Activated naive CD4-positive, alpha-beta T cell treated with anti-CD3 and anti-CD28 coated beads, Interleukin-2, amount 50 U/mL, for 72 hours (primary cell): ENCODE results near the gene XXYLT1. TPM values are rescaled to one million over a fixed set of nuclear protein-coding genes. Genes with fewer than 3 reads are reported as not detected.
"Not testable (repeated sequence)": the region's sequence is repeated elsewhere in the genome, so short reads cannot be mapped to it uniquely, and the experiment has no call there.

ENCODE experiments used
- ATAC-seq, 2 donors: fragments of 150-1000 bp; cut with Tn5 transposase; 2 replicates each; pipeline ENCODE4 v1.10.0; 2021; ENCODE audit warnings: mild to moderate bottlenecking in 2 of 2, moderate library complexity in 2 of 2
- DNase-seq, 2 donors: peaks; one replicate each; pipeline ENCODE4 v3.0.0; 2021 to 2022; ENCODE audit warnings: low spot score in 2 of 2
- H3K27ac Mint-ChIP-seq, 2 donors: one replicate each; pipeline ENCODE4 v1.8.0; 2022; ENCODE audit warnings: mild to moderate bottlenecking in 2 of 2, mixed read lengths in 2 of 2
- H3K36me3 Mint-ChIP-seq, 2 donors: one replicate each; pipeline ENCODE4 v1.8.0; 2022; ENCODE audit warnings: mixed read lengths in 2 of 2
- H3K9me3 Mint-ChIP-seq, 2 donors: one replicate each; pipeline ENCODE4 v1.8.0; 2022; ENCODE audit warnings: mixed read lengths in 2 of 2
- total RNA-seq, 2 donors: library from RNA; stranded (reverse); gene quantifications; one replicate each; pipeline ENCODE4 v1.2.3, GENCODE V29; 2022

The XXYLT1 gene
- total RNA-seq, 2 donors from 2014 or later = 3.4 to 6.1 TPM

DNA sequence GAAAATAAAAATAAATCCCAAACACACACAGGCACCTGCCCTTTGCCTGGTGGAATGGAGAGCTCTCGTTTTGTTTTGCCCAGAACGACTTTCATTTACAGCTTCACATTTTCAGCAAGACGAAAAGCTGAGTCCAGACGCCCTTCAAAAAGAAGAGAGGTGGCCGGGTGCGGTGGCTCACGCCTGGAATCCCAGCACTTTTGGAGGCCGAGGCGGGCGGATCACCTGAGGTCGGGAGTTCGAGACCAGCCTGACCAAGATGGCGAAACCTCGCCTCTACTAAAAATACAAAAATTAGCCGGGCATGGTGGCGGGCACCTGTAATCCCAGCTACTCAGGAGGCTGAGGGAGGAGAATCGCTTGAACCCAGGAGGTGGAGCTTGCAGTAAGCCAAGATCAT lies 163.9 kb downstream of the XXYLT1 start:
- ATAC-seq, H3K36me3 Mint-ChIP-seq, H3K27ac Mint-ChIP-seq, DNase-seq, H3K9me3 Mint-ChIP-seq: not testable (repeated sequence)

DNA sequence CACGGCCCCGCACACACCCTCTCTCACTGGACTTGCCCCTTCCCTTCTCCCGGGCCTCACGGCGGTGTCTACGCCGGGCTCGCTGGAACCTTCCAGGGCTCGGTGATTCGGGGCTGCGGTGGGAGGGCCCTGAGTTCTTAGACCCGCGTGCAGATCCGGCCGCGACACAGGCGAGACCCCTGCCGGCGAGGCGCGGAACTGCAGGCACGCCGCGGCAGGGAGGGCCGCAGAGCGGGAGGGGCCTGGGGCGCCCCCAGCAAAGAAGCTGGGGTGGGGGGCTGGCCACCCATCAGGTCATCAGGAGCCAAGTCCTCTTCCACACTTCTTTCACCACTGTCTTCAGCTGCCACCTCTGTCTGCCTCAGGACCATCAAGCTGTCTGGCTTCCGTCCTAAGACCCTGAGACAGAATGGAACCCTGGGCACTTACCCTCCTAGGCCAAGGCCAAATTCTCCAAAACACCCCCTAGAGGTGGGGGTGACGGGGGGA lies 164.5 kb downstream of the XXYLT1 start:
- ATAC-seq (peak; percentile 79 to 95), DNase-seq (peak; percentile 67 to 87)
- Mint-ChIP-seq H3K9me3 (no peaks in the 10 kb centered on the region), H3K36me3 (no peaks in the 10 kb centered on the region), H3K27ac (peak overlapping the region in 1 of 2 donors; percentile 88)

DNA sequence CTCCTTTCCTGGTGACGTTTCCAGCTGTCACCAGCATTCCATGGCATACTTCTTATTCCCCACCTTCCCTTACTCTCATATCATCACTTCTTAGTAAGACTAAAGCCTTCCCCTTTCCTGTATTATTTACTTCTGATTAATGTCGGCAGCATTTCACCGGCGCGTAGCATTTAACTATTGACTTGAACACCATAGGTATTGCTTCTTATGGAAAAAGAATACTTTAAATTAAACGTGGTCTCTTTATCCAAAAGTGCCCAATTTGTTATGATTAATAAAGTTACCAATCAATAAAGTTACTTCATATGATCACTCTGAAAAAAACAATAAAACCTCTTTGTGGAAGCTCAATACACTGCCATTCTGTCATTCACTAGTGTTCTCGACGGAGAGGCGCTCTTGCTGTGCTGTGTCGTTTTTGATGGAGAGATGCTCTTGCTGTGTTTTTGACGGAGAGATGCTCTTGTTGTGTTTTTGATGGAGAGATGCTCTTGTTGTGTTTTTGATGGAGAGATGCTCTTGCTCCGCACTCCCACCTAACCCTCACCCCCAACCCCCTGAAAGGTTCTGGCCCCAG lies 165.0 kb downstream of the XXYLT1 start:
- ATAC-seq (no peak), DNase-seq (no peak)
- Mint-ChIP-seq H3K27ac (peak overlapping the region in 1 of 2 donors; percentile 88), H3K36me3 (no peaks in the 10 kb centered on the region), H3K9me3 (no peaks in the 10 kb centered on the region)

DNA sequence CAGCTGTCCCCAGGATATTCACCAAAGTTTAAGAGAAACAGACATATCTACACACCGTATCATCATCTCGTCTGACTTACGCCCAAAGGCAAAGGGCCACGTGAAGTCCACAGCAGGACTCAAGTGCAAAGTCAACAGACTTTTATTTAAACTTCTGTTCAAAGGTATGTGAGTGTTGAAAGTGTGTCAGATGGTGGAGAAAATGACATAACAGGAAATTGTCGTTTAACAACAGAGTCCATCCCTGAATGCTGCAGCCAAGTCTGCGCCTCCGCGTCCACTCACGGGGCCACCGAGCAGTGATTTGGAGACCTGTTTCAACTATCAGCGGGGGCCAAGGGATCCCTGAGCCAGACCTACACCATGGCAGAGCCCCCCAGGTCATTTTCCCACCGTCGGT lies 165.6 kb downstream of the XXYLT1 start:
- no peak overlapping the region for H3K27ac Mint-ChIP-seq

DNA sequence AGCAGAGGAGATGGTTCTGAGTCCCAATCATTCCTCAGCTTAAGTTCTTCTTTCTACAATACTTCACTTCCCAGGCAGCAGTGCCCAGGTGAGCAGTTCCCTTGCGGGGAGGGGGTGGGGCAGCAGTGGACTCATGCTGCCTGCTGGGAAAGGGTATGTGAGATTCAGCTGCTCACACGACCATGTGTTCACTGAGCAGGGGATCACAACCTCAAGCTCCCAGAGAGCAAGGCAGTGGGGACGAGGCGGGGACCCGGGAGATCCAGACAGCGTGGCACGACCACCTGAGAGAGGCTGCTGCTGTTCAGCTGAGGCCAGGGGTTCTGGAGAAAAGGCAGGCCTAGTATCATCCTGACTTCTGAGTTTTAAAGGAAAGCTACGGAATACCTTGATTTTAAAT lies 166.6 kb downstream of the XXYLT1 start:
- Mint-ChIP-seq H3K27ac (peak overlapping the region in 1 of 2 donors; percentile 24), H3K36me3 (no peaks in the 10 kb centered on the region), H3K9me3 (no peaks in the 10 kb centered on the region)
- DNase-seq (no peak), ATAC-seq (no peak)

More for the DNA sequence above, 165.6 kb downstream of the XXYLT1 start:
- DNase-seq (no peak), ATAC-seq (no peak)
- no peaks in the 10 kb centered on the region for H3K9me3 Mint-ChIP-seq
- H3K36me3 Mint-ChIP-seq = no peaks in the 10 kb centered on the region

DNA sequence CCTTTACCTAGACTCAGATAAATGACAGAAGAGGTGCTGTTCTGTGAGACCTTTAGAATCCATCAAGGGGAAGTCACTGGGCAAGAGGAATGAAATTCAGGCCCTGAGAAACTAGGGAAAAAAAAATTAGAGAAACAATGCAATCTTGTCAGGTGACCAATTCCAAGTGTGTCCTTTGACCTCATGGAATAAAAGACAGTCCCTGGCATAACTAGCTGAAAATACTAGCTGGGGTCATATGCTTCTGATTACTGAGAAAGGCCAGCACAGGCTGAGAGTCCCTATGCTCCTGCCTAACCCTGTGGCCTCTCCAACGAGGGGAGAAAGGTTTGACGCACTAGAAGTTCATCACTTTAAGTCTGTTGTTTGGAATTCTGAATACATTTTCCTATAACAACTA lies 167.3 kb downstream of the XXYLT1 start:
- ATAC-seq (no peak), DNase-seq (no peak)
- H3K27ac Mint-ChIP-seq = peak overlapping the region in 1 of 2 donors; percentile 24
- no peaks in the 10 kb centered on the region for H3K36me3 Mint-ChIP-seq
- no peaks in the 10 kb centered on the region for H3K9me3 Mint-ChIP-seq

DNA sequence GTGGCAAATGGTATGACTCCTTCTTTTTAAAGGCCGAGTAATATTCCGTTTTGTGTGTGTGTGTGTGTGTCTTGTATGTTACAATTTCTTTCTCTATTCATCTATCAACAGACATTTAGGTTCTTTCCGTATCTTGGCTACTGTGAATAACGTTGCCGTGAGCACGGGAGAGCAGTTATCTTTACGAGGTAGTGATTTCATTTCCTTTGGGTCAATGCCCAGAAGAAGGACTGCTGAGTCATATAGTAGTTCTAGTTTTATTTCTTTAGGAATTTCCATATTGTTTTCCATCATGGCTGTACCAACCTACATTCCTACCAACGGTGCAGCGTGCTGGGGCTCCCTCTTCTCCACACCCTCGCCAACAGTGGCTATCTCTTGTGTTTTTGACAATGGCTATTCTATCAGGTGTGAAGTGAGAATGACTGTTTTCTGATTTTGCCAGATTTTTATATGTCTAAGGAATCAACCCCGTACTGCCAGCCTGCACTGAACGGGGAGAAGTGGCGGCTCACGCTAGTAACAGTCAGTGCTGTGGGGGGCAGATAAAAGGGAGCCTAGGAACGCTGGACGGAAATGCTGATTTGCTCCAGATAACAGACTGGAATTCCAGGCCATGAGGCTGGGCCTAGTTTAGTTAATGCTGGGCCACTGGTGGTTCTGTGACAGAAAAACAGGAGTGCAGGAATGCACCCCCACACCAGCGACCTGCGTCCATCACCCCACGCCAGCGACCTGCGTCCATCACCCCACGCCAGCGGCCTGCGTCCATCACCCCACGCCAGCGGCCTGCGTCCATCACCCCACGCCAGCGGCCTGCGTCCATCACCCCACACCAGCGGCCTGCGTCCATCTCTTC lies 168.1 kb downstream of the XXYLT1 start:
- Mint-ChIP-seq H3K36me3 (no peaks in the 10 kb centered on the region), H3K9me3 (no peaks in the 10 kb centered on the region), H3K27ac (no peak overlapping the region)
- ATAC-seq (no peak), DNase-seq (no peak)

DNA sequence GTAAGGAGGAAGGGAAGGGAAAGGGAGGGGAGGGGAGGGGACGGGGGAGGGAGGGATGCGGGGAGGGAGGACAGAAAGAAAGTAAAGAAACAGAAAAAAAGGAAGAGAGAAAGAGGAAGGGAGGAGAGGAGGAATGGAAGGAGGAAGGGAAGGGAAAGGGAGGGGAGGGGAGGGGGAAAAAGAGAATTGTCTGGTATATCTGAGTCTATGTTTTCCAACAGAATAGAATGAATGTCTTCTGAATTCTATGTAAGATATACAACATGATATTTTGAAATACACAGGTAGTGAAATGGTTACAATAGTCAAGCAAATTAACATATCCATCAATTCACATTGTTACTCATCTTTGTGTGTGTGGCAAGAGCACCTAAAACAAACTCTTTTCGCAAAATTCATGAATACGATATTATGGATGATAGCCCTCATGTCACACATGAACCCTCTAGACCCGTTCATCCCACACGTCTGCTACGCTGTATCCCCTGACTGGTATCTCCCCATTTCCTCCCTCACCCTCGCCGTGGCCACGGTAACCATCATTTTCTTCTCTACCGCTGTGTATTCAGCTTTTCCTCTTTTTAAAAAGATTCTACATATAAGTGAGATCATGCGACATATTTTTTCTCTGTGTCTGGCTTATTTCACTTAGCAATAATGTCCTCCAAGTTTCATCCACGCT lies 168.9 kb downstream of the XXYLT1 start:
- ATAC-seq = no peak
- DNase-seq = no peak
- no peaks in the 10 kb centered on the region for H3K36me3 Mint-ChIP-seq
- no peak overlapping the region for H3K27ac Mint-ChIP-seq
- no peaks in the 10 kb centered on the region for H3K9me3 Mint-ChIP-seq

DNA sequence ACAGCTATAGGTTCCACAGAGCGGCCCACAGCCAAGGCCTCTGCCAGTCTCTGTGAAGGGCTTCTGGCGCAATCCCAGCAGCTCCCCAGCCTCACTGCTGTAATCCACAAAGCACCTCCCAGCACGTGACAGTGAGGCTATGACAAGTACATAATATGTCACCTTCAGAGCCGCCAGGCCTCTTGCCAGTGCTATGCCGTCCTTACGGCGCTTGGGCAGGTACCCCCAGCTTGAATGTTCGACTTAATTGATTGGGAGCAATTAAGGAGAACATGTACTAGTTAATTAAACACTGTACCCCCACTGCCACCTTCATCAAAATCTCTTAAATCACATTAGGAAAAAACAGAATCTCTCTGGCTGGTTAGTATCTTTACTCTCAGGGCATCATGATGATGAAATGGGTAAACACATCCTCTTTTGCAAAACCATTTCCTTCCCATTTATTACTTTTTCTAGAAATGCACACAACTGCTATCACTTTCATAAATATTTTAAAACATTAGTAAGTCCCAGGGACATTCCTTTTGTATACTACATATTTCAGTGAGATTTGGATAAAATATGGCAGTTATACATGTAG lies 169.9 kb downstream of the XXYLT1 start:
- DNase-seq (no peak), ATAC-seq (no peak)
- H3K36me3 Mint-ChIP-seq = no peaks in the 10 kb centered on the region
- peak overlapping the region in 1 of 2 donors; percentile 14 for H3K27ac Mint-ChIP-seq
- H3K9me3 Mint-ChIP-seq = no peaks in the 10 kb centered on the region

DNA sequence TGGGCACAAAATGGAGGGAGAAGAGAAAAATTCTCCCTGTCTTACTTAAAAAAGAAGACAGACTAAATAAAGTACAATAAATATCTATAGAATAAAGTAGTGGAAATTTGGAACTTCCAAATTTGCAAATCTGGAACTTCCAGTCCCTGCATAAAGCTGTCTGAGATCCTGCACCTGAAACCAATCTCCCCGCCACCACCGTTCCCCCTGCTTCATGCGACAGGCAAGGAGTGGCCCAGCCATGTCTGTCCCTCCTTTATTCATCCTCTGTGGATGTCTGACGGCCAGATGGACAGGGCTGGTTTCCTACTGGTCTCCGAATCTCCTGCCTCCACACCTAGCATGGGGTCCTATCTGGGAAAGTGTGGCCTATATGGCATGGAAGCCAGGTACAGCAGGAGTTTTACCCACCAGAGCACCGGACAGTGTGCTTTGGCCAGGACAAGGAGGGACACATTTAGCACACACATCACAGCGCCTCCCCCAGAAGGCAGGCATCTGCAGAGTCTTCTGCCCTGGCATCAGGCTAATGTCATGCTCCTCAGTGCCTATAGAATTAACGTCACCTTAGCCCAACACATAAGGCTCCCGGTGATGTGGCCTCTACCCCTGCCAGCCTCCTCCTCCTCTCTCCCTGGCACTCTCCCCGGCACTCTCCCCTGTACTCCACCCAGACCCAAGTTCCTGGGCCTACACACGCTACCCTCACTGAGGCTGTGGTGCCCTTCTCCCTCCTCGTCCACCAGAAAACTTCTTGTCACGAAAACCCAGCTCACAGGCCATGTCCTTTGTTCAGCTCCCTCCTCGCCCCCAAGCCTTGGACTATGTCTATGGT lies 170.8 kb downstream of the XXYLT1 start:
- Mint-ChIP-seq H3K36me3 (peaks cover 0 to 3% of the 10 kb centered on the region in 2 donors), H3K9me3 (no peaks in the 10 kb centered on the region), H3K27ac (peak overlapping the region in 1 of 2 donors; percentile 14)
- ATAC-seq = no peak
- no peak for DNase-seq

DNA sequence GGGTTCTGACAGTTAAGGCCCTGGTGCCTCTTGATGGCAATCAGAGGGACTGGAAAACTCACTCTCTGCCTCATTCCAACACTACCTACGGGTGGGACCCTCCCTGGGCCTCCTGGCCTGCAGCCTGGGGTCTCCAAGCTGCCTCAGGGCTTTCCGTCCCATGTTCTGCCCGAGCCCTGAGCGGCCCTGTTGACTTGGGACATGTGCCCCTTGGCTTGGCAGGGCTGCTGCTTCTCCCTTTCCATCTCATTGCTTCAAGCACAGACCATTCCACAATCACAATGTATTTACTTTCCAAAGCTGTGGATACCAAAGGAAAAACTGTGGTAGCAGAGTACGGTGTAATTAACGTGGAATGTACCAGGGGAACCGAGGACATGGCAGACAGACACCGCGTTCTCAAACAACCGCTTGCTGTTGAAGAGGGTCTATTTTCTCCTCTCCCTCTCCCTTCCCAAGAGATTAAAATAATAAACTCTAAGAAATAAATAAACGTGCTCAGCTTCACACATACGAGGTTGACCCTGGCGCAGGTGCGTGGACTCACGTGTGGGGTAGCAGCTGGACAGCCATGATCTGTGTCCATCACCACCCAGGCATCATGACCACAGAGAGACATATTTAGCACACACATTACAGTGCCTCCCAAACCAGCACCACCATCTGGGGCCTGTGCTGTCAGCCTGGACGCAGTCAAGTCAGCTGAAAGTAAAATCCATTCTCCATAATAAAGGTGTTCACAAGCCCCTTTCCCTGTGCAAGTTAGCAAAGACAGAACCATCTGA lies 172.0 kb downstream of the XXYLT1 start:
- Mint-ChIP-seq H3K36me3 (peaks cover 0 to 15% of the 10 kb centered on the region in 2 donors), H3K9me3 (no peaks in the 10 kb centered on the region), H3K27ac (no peak overlapping the region)
- ATAC-seq (no peak), DNase-seq (no peak)

DNA sequence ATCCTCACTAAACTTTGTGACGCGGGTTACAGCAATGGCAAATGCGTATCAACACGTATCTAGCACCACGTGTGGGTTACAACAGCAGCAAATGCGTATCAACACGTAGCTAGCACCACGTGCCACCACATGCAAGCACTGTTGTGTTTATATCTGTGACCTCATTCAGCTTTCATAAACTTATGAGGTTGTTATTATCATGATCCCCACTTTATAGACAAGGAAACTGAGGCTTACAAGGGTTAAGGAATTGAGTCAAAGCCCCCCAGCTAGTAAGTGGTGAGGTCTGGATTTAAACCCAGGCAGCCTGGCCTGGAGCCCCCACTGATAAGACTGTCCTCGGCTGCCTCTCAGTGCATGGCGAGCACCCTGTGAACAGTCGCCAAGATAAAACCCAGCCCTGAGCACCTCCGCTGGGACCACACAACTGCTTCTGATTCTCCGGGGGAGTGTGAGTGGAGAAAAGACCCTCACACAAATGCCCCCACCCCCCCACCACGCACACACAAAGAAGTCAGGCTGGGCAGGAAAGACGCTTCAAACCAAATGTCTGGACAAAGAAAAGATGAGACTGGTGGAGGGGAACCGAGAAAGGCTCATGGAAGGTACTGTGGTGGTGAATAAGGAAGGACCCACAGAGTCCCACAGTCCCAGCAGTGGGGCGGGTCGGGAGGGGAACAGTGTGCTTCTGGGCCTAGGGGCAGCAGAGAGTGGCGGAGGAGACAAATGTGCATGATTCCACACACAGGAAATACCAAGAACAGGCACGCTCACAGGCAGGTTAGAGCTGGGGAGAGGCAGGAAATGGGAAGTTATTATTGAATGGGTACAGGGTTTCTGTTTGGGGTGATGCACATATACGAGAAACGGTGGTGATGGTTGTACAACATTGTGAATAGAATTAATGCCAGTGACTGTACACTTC lies 173.4 kb downstream of the XXYLT1 start:
- no peak for ATAC-seq
- peaks cover 0 to 15% of the 10 kb centered on the region in 2 donors for H3K36me3 Mint-ChIP-seq
- DNase-seq = peak in 1 of 2 donors; percentile 21
- peak overlapping the region in 1 of 2 donors; percentile 29 for H3K27ac Mint-ChIP-seq
- no peaks in the 10 kb centered on the region for H3K9me3 Mint-ChIP-seq

DNA sequence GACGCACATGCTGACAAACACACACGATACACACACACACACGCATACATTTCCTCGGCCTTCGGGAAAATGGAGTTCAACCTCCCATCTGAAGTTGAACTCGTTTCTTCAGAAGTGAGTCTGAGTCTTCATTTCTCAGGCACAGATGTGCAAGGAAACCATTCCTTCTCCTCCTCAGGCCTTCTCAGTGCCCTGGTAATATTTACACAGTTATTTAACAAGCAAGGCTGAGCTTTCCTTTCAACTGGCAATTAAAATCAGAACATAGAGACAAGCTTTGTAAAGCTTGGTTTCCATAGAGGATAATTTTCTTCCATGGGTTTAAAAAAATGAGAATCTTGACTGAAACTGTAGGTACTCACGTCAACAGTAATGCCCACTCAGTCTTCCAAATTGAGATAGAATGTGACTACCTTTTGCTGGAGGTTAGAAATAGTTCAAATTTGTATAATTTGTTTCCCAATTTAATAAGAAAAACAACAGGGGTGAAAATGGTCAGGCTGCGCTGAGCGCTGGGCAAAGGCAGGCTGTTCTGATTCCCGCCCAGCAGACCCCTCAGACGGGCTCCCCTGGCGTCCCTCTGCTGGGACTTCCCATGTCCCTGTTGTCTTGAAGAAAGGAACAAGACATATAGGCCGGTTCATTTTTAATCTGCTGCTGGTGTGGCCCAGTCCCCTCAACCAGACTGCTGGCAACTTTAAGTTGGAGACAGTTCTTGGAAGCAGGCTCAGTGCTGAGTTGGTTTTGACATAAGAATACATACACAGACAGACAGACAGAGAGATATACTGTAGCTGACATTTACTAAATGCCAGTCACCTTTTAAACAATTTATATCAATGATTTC lies 174.3 kb downstream of the XXYLT1 start:
- Mint-ChIP-seq H3K27ac (no peak overlapping the region), H3K36me3 (peaks cover 0 to 15% of the 10 kb centered on the region in 2 donors), H3K9me3 (no peaks in the 10 kb centered on the region)
- DNase-seq = peak in 1 of 2 donors; percentile 11
- no peak for ATAC-seq

DNA sequence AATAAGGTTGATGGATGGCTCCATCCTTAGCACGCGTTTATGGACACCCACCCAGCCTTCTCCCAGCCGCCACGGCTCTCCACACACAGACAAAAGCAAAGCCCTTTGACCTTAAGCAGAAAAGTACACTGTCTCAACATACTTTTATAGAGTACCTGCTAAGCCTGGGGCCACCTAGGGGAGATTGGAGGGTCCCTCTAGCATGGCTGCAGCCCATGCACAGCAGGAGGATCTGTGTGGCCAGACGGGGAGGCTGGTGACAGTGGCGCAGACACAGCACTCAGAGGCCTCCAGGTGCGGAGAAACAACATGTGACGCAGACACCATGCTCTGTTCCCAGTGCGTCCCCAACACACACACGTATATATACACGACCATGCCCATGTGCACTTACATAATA lies 174.9 kb downstream of the XXYLT1 start:
- Mint-ChIP-seq H3K9me3 (no peaks in the 10 kb centered on the region), H3K27ac (no peak overlapping the region), H3K36me3 (peaks cover 0 to 15% of the 10 kb centered on the region in 2 donors)
- DNase-seq (peak in 1 of 2 donors; percentile 7), ATAC-seq (no peak)
